Right ventricle myocardium superior (tissue), 1 donor: Measurements from ENCODE around the gene TRIM73. TPM values are rescaled to one million over a fixed set of nuclear protein-coding genes. Genes with fewer than 3 reads are reported as not detected.
"Not testable (repeated sequence)": the region's sequence is repeated elsewhere in the genome, so short reads cannot be mapped to it uniquely, and the experiment has no call there.

Experiments
- ATAC-seq: fragments of 200-7000 bp; cut with Tn5 transposase; one replicate; pipeline ENCODE4 v1.9.1; 2020; ENCODE audit warnings: mild to moderate bottlenecking; ENCODE audit not compliant: poor library complexity
- DNase-seq: peaks from one replicate; pipeline ENCODE4 v3.0.0-alpha.2; 2020
- intact Hi-C: fragments of 100-400 bp; cut with DNase I; formaldehyde crosslinking; loops from one replicate; pipeline ENCODE4 v1.11.2; 2022
- long read RNA-seq: library from polyadenylated mRNA; unstranded; transcript quantifications from one replicate; pipeline ENCODE4 v2.0.0, GENCODE V29; 2021
- total RNA-seq: library from RNA; stranded (reverse); fragmentation: NEBNext Ultra II Directional; extraction: Animal tissue kit (Norgen Biotek cat#: 25700); gene quantifications from one replicate; pipeline ENCODE4 v1.2.1, GENCODE V29; 2021
- donor health status: DM: no; HTN: yes; CAD: no; lungs with severe emphysema.

The TRIM73 gene
- total RNA-seq, result 0.94 TPM
- long read RNA-seq, partial matches to known transcripts, result 0 of 1 reads
- long read RNA-seq, other reads (novel, unspliced or antisense), result 0 of 1 reads

- ATAC-seq, intact Hi-C loops, DNase-seq: not testable (repeated sequence)
These were observed at the start of gene TRIM73 for GRCh38 chr7:75395329-75395728. Gene TRIM73 (plus strand): TSS chr7:75395629. CDS start chr7:75398934, 3,305 bp downstream.

GRCh38 chr7:75358671-75359541 lies 36.5 kb upstream of the TRIM73 start:
- intact Hi-C loops, DNase-seq: not testable (repeated sequence)
- peak; percentile 88 for ATAC-seq

GRCh38 chr7:75359542-75359848 lies 35.9 kb upstream of the TRIM73 start:
- ATAC-seq, result peak; percentile 91
- DNase-seq, intact Hi-C loops: not testable (repeated sequence)

GRCh38 chr7:75364079-75364478 lies 31.4 kb upstream of the TRIM73 start:
- intact Hi-C loops, ATAC-seq, DNase-seq: not testable (repeated sequence)

- DNase-seq, intact Hi-C loops: not testable (repeated sequence)
- ATAC-seq, result peak; percentile 18
These were observed 28.8 kb upstream of the TRIM73 start for GRCh38 chr7:75366643-75367042.

- peak; percentile 31 for ATAC-seq
- intact Hi-C loops, DNase-seq: not testable (repeated sequence)
These were observed 28.1 kb upstream of the TRIM73 start for GRCh38 chr7:75367313-75367712.

GRCh38 chr7:75374144-75374518 lies 21.3 kb upstream of the TRIM73 start:
- DNase-seq, intact Hi-C loops, ATAC-seq: not testable (repeated sequence)

GRCh38 chr7:75374519-75375317 lies 20.7 kb upstream of the TRIM73 start:
- peak; percentile 69 for ATAC-seq
- DNase-seq, intact Hi-C loops: not testable (repeated sequence)

- DNase-seq, intact Hi-C loops: not testable (repeated sequence)
- ATAC-seq, result peak; percentile 45
These were observed 2.2 kb upstream of the TRIM73 start for GRCh38 chr7:75393194-75393593.

- DNase-seq, intact Hi-C loops, ATAC-seq: not testable (repeated sequence)
These were observed 2.4 kb downstream of the TRIM73 start for GRCh38 chr7:75397865-75398264.

GRCh38 chr7:75398771-75399700 lies 3.6 kb downstream of the TRIM73 start:
- ATAC-seq, intact Hi-C loops, DNase-seq: not testable (repeated sequence)

GRCh38 chr7:75400575-75400974 lies 5.1 kb downstream of the TRIM73 start:
- intact Hi-C loops, ATAC-seq, DNase-seq: not testable (repeated sequence)

- intact Hi-C loops, DNase-seq: not testable (repeated sequence)
- peak; percentile 82 for ATAC-seq
These were observed 8.3 kb downstream of the TRIM73 start for GRCh38 chr7:75403455-75404443.

GRCh38 chr7:75404663-75405062 lies 9.2 kb downstream of the TRIM73 start:
- intact Hi-C loops, DNase-seq: not testable (repeated sequence)
- peak; percentile 7 for ATAC-seq

- intact Hi-C loops, DNase-seq: not testable (repeated sequence)
- ATAC-seq, result peak; percentile 98
These were observed 14.7 kb downstream of the TRIM73 start for GRCh38 chr7:75409880-75410822.

- ATAC-seq, intact Hi-C loops, DNase-seq: not testable (repeated sequence)
These were observed 15.4 kb downstream of the TRIM73 start for GRCh38 chr7:75410823-75411173.
